GM18519 (cell line): Measurements from ENCODE around the gene SH2D4B.

Experiments
- ATAC-seq: cut with Tn5 transposase; IDR thresholded peaks from one replicate; pipeline ENCODE4 v1.9.1; 2021; ENCODE audit warnings: mild to moderate bottlenecking, moderate library complexity; ENCODE audit not compliant: unreplicated experiment, low FRiP score

Gene SH2D4B

DNA sequence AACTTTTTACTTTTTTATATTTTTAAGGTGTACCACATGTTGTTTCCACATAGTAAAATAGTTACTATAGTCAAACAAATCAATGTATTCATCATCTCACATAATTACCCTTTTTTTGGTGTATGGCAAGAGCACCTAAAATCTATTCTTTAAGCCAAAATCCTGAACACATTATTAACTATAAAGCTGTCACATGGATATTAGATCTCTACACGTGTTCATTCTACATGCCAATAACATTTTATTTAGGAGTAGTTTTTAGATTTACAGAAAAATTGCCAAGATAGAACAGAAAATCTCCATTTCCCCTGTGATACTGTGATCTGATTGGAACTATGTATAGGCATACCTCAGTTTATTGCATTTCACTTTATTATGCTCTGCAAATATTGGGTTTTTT is 137.1 kb downstream of the SH2D4B start:
- ATAC-seq, result no peak

DNA sequence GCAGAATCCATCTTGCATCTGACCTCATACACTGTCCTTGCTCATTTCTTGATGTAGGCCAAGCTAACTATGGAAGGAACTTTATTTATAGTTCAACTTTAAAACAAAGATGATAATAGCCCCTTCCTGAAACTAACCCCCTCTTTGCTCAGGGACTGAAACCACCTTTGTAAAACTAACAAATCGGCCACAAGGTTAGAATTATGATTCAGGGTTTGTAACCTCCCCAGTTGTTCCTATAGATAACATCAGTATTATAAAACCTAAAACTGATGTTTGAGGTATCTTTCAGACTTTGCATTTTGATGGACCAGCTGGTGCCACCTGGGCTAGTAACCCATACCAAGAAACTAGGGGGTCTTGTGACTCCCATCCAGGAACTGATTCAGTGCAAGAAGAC is 143.4 kb downstream of the SH2D4B start:
- ATAC-seq, result no peak

DNA sequence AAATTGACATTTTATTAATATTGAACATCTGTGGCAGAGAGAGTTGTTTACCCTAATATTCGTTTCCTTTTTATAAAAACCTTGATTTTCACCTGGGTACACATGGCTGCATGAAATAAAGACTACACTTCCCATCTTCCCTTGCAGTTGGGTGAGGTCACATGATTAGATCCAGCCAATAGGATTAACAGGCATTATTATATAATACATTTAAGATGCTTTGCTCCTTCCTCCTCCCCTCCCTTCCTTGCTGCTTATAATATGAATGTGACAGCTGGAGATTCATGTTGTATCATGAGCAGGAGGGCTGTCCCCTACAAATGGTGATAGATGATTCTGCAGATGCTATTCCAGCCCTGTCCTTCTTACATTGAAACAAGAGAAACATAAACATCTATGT is 146.6 kb downstream of the SH2D4B start:
- peak; percentile 50 for ATAC-seq

DNA sequence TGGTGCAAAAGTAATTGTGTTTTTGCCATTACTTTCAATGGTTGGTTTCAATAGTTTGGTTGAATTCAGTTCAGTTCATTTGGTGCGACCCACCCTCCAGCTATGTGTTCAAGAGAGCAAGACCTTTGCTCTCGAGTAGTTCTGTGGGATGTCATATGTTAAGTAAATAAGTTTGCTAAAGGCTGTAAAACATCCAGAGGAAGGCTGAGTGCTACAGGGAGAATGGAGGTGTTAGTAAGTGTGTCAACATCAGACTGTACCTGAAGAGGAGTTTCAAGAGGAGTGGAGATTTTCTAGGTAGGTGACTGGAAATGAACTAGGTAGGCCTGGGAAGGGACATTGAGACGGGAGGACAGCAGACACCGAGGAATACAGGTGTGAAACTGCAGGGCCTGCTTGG is 147.7 kb downstream of the SH2D4B start:
- ATAC-seq, result no peak

DNA sequence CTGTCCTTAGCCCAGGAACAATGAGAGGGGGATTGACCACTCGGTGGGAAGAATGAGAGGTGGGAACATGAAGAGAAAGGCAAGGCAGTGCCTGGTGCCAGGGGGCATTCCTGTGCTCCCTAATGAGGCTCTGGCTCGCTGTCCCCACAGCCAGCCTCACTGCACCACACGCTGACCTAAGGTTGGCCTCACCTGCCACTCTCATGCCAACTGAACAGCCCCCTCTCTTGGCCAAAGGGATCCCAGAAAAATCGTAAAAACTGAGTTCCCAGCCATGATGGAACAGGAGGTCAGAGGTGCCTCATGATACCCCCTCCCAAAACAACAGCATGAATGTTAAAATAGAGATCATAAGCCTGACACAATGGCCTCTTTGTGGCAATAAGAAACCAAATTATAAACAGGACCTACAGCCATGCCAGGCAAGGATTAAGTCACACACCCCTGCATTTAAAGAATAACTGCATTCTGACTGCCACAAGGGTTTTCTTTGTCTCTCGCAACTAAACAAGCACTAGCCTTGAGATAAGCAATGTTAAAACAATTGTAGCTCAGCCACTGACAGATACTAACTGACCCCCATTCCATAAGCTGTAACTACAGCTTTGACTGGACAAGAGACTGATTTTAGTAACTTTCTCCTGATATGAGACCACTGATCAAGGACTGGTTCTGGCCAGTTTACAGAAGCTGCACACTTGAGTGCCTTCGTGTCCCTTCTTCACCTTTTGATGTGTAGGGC is 149.2 kb downstream of the SH2D4B start:
- no peak for ATAC-seq

DNA sequence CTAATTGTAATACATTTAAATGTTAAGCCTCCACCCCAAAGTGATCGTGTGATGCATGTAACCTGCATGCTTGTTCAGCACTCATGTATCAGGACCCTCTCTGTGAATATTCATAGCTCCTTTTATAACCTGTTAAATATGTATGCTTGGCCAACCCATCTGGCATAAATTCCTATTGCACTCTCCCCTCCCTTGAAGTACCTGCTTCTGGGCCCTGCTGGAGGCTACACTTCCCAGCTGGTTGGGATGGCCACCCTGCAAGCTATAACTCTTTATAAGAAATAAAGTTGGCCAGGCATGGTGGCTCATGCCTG is 149.7 kb downstream of the SH2D4B start:
- no peak for ATAC-seq

DNA sequence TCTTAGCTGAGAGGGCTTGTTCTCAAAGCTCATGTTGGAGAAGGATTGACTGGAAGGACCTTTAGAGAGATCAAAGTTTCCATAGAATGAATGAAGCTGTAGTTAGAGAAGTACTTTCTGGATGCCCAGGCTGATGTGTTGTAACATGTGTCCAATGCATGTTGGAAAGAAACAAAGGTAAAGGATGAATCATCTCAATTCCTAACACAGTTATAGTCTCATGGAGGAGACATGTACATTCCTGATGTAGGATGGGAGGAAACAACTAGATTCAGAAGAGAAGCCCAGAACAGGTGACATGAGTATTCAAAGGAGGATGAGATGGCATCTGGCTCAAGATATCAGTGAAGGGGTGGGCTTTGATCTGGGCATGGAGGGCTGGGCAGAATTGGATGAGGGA is 152.7 kb downstream of the SH2D4B start:
- no peak for ATAC-seq

DNA sequence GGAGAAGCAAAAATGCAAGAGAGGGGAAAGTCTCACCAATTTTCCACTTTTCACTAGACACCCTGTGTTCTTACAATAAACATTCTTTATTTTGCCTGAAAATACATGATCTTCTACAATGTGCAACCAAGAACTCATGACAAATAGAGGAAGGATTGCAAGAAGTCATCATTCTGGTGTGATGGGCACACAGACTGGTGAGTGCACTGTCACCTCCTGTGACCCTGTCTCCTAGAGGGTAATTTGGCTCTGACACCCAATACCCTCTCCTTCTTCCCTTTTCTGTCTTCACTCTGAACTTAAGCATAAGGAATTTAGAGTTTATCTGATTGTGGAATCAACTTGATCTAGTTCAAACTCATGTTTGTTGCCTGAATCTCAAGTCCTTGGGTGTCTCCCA is 153.7 kb downstream of the SH2D4B start:
- no peak for ATAC-seq

DNA sequence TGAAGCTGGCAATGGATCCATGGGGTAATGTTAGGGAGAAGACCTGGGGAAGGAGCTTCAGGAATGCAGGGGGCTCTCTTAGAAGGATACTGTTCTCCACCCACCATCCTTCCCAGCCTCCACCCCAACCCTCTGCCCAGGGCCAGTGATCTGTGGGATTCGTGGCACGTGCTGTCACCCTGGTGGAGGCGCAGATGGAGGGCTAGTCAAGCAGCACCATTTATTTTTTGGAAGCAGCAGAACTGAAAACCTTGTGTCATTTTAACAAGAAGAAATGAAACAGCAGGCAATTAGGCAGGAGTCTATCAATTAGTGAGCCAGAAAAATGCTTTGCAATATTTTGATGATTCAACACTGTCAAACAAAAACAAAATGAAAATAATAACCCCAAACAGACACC is 155.9 kb downstream of the SH2D4B start:
- no peak for ATAC-seq

DNA sequence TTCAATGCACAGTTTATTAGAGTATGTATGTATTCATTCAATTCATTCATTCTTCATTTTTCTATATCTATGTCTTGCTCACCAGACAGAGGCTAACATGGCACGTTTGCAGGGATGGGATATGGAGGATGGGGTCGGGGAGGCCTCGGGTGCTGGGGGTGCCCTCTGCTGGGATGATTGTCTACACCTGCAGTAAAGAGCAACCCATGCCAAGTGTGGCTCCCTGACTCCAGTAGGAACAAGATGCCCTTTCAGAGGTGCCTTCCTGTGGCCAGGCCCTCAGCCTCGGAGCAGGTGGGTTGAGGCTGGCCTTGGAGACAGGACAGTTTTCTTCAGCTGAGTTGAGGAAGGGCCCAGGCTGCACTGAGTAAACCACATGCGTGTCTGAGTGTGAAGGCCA is 157.2 kb downstream of the SH2D4B start:
- no peak for ATAC-seq
